ENCODE data around the gene KCNJ16.

DNA sequence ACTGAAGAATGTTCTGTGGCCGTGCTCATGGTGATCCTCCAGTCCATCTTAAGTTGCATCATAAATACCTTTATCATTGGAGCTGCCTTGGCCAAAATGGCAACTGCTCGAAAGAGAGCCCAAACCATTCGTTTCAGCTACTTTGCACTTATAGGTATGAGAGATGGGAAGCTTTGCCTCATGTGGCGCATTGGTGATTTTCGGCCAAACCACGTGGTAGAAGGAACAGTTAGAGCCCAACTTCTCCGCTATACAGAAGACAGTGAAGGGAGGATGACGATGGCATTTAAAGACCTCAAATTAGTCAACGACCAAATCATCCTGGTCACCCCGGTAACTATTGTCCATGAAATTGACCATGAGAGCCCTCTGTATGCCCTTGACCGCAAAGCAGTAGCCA, 57.5 kb downstream of the KCNJ16 start:
- no peak for TF ChIP-seq POLR2AphosphoS5 (IDR thresholded peaks at IDR 0.05; ENCODE audit: low read depth, low read length)
- TF ChIP-seq, protein P1, sequence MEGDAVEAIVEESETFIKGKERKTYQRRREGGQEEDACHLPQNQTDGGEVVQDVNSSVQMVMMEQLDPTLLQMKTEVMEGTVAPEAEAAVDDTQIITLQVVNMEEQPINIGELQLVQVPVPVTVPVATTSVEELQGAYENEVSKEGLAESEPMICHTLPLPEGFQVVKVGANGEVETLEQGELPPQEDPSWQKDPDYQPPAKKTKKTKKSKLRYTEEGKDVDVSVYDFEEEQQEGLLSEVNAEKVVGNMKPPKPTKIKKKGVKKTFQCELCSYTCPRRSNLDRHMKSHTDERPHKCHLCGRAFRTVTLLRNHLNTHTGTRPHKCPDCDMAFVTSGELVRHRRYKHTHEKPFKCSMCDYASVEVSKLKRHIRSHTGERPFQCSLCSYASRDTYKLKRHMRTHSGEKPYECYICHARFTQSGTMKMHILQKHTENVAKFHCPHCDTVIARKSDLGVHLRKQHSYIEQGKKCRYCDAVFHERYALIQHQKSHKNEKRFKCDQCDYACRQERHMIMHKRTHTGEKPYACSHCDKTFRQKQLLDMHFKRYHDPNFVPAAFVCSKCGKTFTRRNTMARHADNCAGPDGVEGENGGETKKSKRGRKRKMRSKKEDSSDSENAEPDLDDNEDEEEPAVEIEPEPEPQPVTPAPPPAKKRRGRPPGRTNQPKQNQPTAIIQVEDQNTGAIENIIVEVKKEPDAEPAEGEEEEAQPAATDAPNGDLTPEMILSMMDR (IDR thresholded peaks at IDR 0.05): no peak
